Astrocyte of the spinal cord (primary cell): ENCODE data around the gene WDR31.

Experiments used
- DNase-seq: peaks from one replicate; pipeline ENCODE4 v3.0.0; 2011; ENCODE audit warnings: low read depth, low spot score
- H3K4me3 ChIP-seq: 2 replicates; pipeline ENCODE4 v1.5.1; 2011; ENCODE audit warnings: low read depth, mild to moderate bottlenecking, low read length, moderate library complexity
- CTCF ChIP-seq: IDR thresholded peaks from 2 replicates; pipeline ENCODE4 v1.5.1; 2012; ENCODE audit warnings: low read depth, mild to moderate bottlenecking, low read length, inconsistent platforms
- in situ Hi-C: cut with HindIII; loops from 2 replicates; pipeline ENCODE4 v1.10.0; 2017; ENCODE audit warnings: low sequenced_read_pairs

The WDR31 gene

GRCh38 chr9:113266174-113266573, 73.9 kb downstream of the WDR31 start:
- in situ Hi-C loops = no loop called here
- no peak for TF ChIP-seq CTCF
- no peak for DNase-seq
- no peak overlapping the region for H3K4me3 ChIP-seq
